ENCODE measurements around the gene FAM32A.
A peak's percentile ranks its signal among the peaks of the same experiment; 100 is the strongest.

The FAM32A gene

GRCh38 chr19:16185123-16185767 lies at the start of gene FAM32A:
Gene FAM32A, plus strand, starts transcription at chr19:16185410. Its CDS starts 33 bp downstream, at chr19:16185443.
- peak; percentile 100 for DNase-seq (ENCODE audit: low read depth)

GRCh38 chr19:16135430-16136127 lies 49.6 kb upstream of the FAM32A start:
- DNase-seq (ENCODE audit: low read depth): no peak

DNA sequence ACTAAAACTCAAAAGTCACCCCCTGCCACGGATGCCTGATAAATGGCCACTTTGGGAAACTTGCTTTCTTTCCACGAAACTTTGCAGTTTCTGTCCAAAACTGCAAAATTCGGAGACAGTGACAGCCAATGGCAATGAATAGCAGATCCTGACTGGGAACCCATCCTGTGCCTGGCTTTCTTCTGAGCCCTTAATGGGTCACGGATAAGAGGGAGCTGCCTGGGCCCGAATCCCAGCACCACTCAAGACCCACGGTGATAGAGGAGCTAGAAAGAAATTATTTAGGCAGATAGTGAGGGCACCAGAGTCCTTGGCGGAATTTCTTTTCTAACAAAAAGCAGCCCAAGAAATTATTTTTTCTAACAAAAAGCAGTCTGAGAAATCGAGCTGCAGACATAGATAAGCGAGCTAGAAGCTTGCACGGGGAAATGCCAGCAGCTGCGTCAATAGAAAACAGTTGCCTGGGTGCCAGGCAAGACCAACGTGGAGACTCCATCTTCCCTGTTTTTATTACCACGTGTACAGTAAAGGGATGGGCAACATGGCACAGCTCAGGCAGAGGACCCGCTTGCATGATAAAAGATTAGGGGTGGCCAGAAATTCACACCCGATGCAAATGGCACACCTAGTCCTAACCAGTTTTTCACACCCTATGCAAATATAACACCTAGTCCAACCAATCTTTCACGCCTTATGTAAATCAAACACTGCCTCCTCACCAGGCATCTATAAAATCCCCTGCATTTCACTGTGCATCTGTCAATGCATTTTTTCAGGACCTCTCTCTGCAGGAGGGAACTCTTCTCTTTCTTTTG lies 48.8 kb upstream of the FAM32A start:
- DNase-seq (ENCODE audit: low read depth): no peak

DNA sequence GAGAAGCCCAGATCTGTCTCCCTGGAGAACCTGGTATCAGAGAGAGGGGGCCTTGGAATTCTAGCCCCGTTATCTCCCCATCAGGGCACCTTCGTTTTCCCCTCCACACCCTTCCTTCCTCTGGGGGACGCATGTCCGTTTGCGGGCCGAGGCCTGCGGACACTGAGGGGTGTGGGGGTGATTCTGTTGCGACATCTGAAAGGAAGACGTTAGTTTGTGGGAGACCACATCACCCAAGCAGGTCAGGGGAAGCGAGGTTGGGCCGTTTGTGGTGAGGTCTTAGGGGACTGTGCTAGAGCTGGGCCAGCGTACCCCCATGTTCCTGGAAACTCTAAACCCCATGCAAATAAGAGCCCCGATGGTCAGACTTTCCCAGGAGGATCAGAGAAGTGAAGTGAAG lies 45.5 kb upstream of the FAM32A start:
- no peak for DNase-seq (ENCODE audit: low read depth)

DNA sequence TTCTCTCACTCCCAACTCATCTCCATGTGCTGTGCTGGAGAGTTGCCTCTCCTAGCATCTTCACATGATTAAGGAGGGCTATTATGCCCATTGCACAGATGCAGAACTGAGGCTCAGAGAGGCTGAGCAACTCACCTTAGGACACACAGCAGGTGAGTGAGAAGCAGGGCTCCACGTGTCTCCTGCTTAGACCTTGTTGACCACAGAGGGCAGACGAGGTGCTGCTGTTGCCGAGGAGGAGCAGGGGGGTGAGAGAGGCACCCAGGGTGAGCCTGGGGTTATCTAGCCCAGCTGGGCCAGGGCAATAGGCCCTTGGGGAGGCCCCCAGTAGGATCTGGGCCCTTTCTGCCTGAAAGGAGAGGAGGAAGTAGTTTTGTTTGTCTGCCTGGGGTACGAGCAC lies 44.2 kb upstream of the FAM32A start:
- no peak for DNase-seq (ENCODE audit: low read depth)

- no peak for DNase-seq (ENCODE audit: low read depth)
Measured at GRCh38 chr19:16142032-16142580, 43.1 kb upstream of the FAM32A start.

- no peak for DNase-seq (ENCODE audit: low read depth)
Measured at GRCh38 chr19:16143399-16144215, 41.6 kb upstream of the FAM32A start, which contains the start of gene HSH2D. Gene HSH2D, plus strand, starts transcription at chr19:16143685. Its CDS starts 5,066 bp downstream, at chr19:16148751.

- DNase-seq (ENCODE audit: low read depth): no peak
Measured at GRCh38 chr19:16144216-16144581, 41.0 kb upstream of the FAM32A start.

GRCh38 chr19:16146112-16146511 lies 39.1 kb upstream of the FAM32A start:
- no peak for DNase-seq (ENCODE audit: low read depth)

GRCh38 chr19:16148443-16149229 lies 36.6 kb upstream of the FAM32A start:
- no peak for DNase-seq (ENCODE audit: low read depth)

DNA sequence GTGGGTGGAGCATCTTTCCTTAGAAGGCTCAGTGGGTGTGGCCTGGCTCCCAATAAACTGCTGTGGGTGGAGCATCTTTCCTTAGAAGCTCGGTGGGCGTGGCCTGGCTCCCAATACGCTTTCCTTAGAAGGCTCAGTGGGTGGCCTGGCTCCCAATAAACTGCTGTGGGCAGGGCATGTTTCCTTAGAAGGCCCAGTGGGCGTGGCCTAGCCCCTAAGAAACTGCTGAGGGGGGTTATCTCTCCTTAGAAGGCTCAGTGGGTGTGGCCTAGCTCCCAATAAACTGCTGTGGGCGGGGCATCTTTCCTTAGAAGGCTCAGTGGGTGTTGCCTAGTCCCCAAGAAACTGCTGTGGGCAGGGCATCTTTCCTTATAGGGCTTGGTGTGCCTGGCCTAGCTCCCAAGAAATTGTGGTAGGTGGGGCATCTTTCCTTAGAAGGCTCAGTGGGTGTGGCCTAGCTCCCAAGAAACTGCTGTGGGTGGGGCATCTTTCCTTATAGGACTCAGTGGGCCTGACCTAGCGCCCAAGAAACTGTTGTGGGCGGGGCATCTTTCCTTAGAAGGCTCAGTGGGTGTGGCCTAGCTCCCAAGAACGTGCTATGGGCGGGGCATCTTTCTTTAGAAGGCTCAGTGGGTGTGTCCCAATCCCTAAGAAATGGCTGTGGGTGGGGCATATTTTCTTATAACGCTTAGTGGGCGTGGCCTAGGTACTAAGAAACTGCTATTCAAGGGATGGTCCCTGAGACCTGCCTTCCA lies 31.5 kb upstream of the FAM32A start:
- no peak for DNase-seq (ENCODE audit: low read depth)

DNA sequence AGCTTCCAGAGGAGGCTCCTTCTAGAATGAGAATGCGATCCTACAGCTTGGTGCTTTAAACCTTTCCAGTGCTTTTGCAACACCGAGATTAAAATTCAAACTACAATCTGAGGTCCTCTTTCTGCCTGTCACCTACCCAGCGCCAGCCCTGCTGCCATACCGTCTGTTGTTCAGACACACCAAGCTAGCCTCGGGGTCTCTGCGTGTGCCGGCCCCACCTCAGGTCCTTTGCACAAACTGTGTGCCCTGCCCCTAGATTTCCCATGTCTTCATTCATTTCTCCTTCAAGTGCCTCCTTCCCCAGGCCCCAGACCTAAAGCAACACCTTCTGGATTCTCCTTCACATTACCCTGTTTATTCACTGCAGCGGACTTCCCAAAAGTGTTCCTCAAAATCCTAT lies 30.7 kb upstream of the FAM32A start:
- DNase-seq (ENCODE audit: low read depth): no peak

- DNase-seq (ENCODE audit: low read depth): no peak
Measured at GRCh38 chr19:16155128-16155527, 30.1 kb upstream of the FAM32A start.

- no peak for DNase-seq (ENCODE audit: low read depth)
Measured at GRCh38 chr19:16156904-16157303, 28.3 kb upstream of the FAM32A start.

GRCh38 chr19:16157601-16158000 lies 27.6 kb upstream of the FAM32A start:
- DNase-seq (ENCODE audit: low read depth): no peak

DNA sequence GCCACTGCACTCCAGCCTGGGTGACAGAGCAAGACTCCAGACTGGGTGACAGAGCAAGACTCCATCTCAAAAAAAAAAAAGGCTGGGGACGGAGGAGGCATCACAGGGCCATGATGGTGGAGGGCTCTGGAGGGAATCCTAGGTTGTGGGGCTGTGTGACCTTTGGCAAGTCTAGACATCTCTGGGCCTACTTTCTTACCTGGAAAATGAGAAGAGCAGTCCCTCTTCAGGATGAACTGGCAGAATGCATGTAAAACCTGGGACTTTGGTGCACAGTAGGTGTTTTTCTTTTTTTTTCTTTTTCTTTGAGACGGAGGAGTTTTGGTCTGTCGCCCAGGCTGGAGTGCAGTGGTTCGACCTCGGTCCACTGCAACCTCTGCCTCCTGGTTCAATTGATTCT lies 25.6 kb upstream of the FAM32A start:
- no peak for DNase-seq (ENCODE audit: low read depth)

GRCh38 chr19:16160445-16160942 lies 24.7 kb upstream of the FAM32A start:
- DNase-seq (ENCODE audit: low read depth): no peak

GRCh38 chr19:16160943-16161560 lies 24.2 kb upstream of the FAM32A start:
- DNase-seq (ENCODE audit: low read depth): peak; percentile 73

DNA sequence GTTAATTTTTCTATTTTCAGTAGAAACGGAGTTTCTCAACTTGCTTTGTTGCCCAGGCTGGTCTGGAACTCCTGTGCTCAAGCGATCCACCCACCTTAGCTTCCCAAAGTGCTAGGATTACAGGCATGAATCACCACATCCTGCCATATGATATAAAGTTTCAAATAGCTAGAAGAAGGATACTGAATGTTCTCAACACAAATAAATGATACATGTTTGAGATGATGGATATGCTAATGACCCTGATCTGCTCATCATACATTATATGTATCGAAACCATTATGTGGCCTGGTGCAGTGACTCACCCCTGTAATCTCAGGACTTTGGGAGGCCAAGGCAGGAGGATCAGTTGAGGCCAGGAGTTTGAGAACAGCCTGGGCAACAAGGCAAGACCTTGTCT lies 23.4 kb upstream of the FAM32A start:
- DNase-seq (ENCODE audit: low read depth): peak; percentile 66

All from EH (cell line).